Measurements from ENCODE around the gene DGAT2L6. TPM values are rescaled to one million over a fixed set of nuclear protein-coding genes. Genes with fewer than 3 reads are reported as not detected.

The DGAT2L6 gene
- polyA plus RNA-seq, 1 of the 3 experiments (the other 2 are of a cell fraction), result 0.05 TPM

GRCh38 chrX:70139736-70140135, 37.5 kb upstream of the DGAT2L6 start:
- peaks cover 7% of the 10 kb centered on the region; the same call in 1 of the 2 replicates for H3K27me3 ChIP-seq (ENCODE audit: insufficient read depth)
- peaks cover 21% of the 10 kb centered on the region for H3K79me2 ChIP-seq (ENCODE audit: insufficient read depth)
- no peak for DNase-seq
- POLR2A ChIA-PET, result no interaction called here
- H3K9ac ChIP-seq, result no peak overlapping the region
- H3K4me3 ChIP-seq (ENCODE audit: low read depth in 2 of 2, low read length in 1 of 2), result no peak overlapping the region
- CTCF ChIA-PET, result no interaction called here
- no peak overlapping the region for H2AFZ ChIP-seq (ENCODE audit: low read depth)
- TF ChIP-seq IRF3 (IDR thresholded peaks at IDR 0.05; ENCODE audit: low read depth, low read length) (no peak), USF1 (IDR thresholded peaks at IDR 0.05; ENCODE audit: borderline replicate concordance, low read depth) (no peak), RAD21 (IDR thresholded peaks at IDR 0.05; ENCODE audit: low read length) (no peak), ZBTB33 (IDR thresholded peaks at IDR 0.05; ENCODE audit: borderline replicate concordance, low read depth) (no peak), GATA2 (CRISPR knock-in tag; IDR thresholded peaks at IDR 0.05) (no peak), CHD2 (IDR thresholded peaks at IDR 0.05; ENCODE audit: low read length, partially characterized antibody) (no peak), MAX (IDR thresholded peaks at IDR 0.05; ENCODE audit: low read depth) (no peak), MEF2A (IDR thresholded peaks at IDR 0.05; ENCODE audit: borderline replicate concordance, low read depth) (no peak), RFX5 (IDR thresholded peaks at IDR 0.05; ENCODE audit: low read length) (no peak), FOXM1 (IDR thresholded peaks at IDR 0.05; ENCODE audit: low read depth) (no peak), EZH2phosphoT487 (IDR thresholded peaks at IDR 0.05; ENCODE audit: borderline replicate concordance, low read depth) (no peak), NRF1 (IDR thresholded peaks at IDR 0.05; ENCODE audit: low read depth, low read length) (no peak), TAF1 (IDR thresholded peaks at IDR 0.05; ENCODE audit: borderline replicate concordance, low read depth, low read length) (no peak), RCOR1 (IDR thresholded peaks at IDR 0.05; ENCODE audit: low read length) (no peak), REST (IDR thresholded peaks at IDR 0.05; ENCODE audit: low read depth, low read length) (no peak), TCF12 (IDR thresholded peaks at IDR 0.05) (no peak), MXI1 (IDR thresholded peaks at IDR 0.05; ENCODE audit: low read depth, low read length) (no peak)
- no peaks in the 10 kb centered on the region for H3K9me3 ChIP-seq
- no peaks in the 10 kb centered on the region for H3K9me2 ChIP-seq
- H3K36me3 ChIP-seq (replicated peaks in 1 of 2; ENCODE audit: control insufficient read depth in 1 of 2, insufficient read depth in 2 of 2, low read length in 1 of 2), result peaks cover 14 to 15% of the 10 kb centered on the region in 2 experiments
- 0 out of 2 replicates have a peak, but pooled peaks cover 3% of the 10 kb centered on the region for H4K20me1 ChIP-seq (ENCODE audit: insufficient read depth)
- H3K4me2 ChIP-seq, result no peak overlapping the region
- H3F3A ChIP-seq (replicated peaks; ENCODE audit: insufficient read depth), result no peaks in the 10 kb centered on the region
- no peak overlapping the region for H3K27ac ChIP-seq (ENCODE audit: low read depth in 2 of 2, low read length in 1 of 2)
- WGBS (ENCODE audit: low lambda C conversion rate), result 47% methylated on average over 3 of the region's 3 CpGs
- H3K4me1 ChIP-seq (ENCODE audit: control insufficient read depth in 1 of 2, insufficient read depth in 2 of 2, low read depth in 1 of 2, low read length in 1 of 2), result peaks cover 0 to 3% of the 10 kb centered on the region in 2 experiments; a peak in 1 of 4 replicates
